H9 (cell line): Measurements from ENCODE around the gene TGIF1. TPM values are rescaled to one million over a fixed set of nuclear protein-coding genes. Genes with fewer than 3 reads are reported as not detected.

Experiments
- DNase-seq: peaks from one replicate; pipeline ENCODE4 v3.0.0-alpha.2; 2017
- H2AFZ ChIP-seq: one replicate; pipeline ENCODE4 v1.6.1; 2013; ENCODE audit warnings: mild to moderate bottlenecking, low read length, control low read depth, moderate library complexity
- H2AK5ac ChIP-seq: 2 replicates; pipeline ENCODE4 v1.6.1; 2013; ENCODE audit warnings: low read length, control low read depth, mixed read lengths; ENCODE audit not compliant: insufficient read length
- H2BK120ac ChIP-seq: one replicate; pipeline ENCODE4 v1.6.1; 2013; ENCODE audit warnings: low read depth, mild to moderate bottlenecking, low read length, control low read depth, inconsistent platforms; ENCODE audit not compliant: poor library complexity, severe bottlenecking
- H2BK12ac ChIP-seq: 2 replicates; pipeline ENCODE4 v1.6.1; 2013; ENCODE audit warnings: low read length, control low read depth, mixed read lengths, low read depth; ENCODE audit not compliant: insufficient read length
- H2BK15ac ChIP-seq: 2 replicates; pipeline ENCODE4 v1.6.1; 2013; ENCODE audit warnings: low read depth, low read length, control low read depth
- H2BK20ac ChIP-seq: one replicate; pipeline ENCODE4 v1.6.1; 2013; ENCODE audit warnings: low read depth, mild to moderate bottlenecking, low read length, control low read depth, inconsistent platforms; ENCODE audit not compliant: poor library complexity, severe bottlenecking
- H2BK5ac ChIP-seq: 2 replicates; pipeline ENCODE4 v1.6.1; 2013; ENCODE audit warnings: low read length, control low read depth, mixed read lengths; ENCODE audit not compliant: insufficient read length
- H3K14ac ChIP-seq: 2 replicates; pipeline ENCODE4 v1.6.1; 2013; ENCODE audit warnings: low read length, control low read depth; ENCODE audit not compliant: insufficient read depth
- H3K18ac ChIP-seq: 2 replicates; pipeline ENCODE4 v1.6.1; 2013; ENCODE audit warnings: low read depth, mild to moderate bottlenecking, mixed read lengths, low read length, control low read depth; ENCODE audit not compliant: insufficient read length
- H3K23ac ChIP-seq: 2 replicates; pipeline ENCODE4 v1.6.1; 2013; ENCODE audit warnings: low read length, control low read depth, mixed read lengths, low read depth; ENCODE audit not compliant: insufficient read length
- H3K23me2 ChIP-seq: 2 replicates; pipeline ENCODE4 v1.6.1; 2013; ENCODE audit warnings: low read depth, mild to moderate bottlenecking, mixed read lengths, low read length, control low read depth; ENCODE audit not compliant: insufficient read length, poor library complexity, severe bottlenecking
- H3K27ac ChIP-seq: 2 replicates; pipeline ENCODE4 v1.5.1; 2013; ENCODE audit warnings: low read length, control low read depth, mixed read lengths, low read depth; ENCODE audit not compliant: insufficient read length
- H3K27me3 ChIP-seq: 2 replicates; pipeline ENCODE4 v1.6.1; 2013; ENCODE audit warnings: low read length, control low read depth, inconsistent platforms; ENCODE audit not compliant: insufficient read depth
- H3K4ac ChIP-seq: 2 replicates; pipeline ENCODE4 v1.6.1; 2013; ENCODE audit warnings: low read depth, mild to moderate bottlenecking, control low read depth, inconsistent platforms, low read length, moderate library complexity
- H3K4me1 ChIP-seq: 2 replicates; pipeline ENCODE4 v1.6.1; 2013; ENCODE audit warnings: low read length, control low read depth, inconsistent platforms; ENCODE audit not compliant: insufficient read depth
- H3K4me2 ChIP-seq: 2 replicates; pipeline ENCODE4 v1.6.1; 2013; ENCODE audit warnings: low read length, control low read depth, mixed read lengths; ENCODE audit not compliant: insufficient read length, insufficient read depth
- H3K56ac ChIP-seq: 2 replicates; pipeline ENCODE4 v1.6.1; 2013; ENCODE audit warnings: low read depth, mild to moderate bottlenecking, mixed read lengths, low read length, control low read depth; ENCODE audit not compliant: insufficient read length
- H3K79me1 ChIP-seq: 2 replicates; pipeline ENCODE4 v1.6.1; 2013; ENCODE audit warnings: low read depth, mild to moderate bottlenecking, moderate library complexity, low read length, control low read depth, inconsistent platforms; ENCODE audit not compliant: insufficient read depth, poor library complexity, severe bottlenecking
- H3K79me2 ChIP-seq: 2 replicates; pipeline ENCODE4 v1.6.1; 2013; ENCODE audit warnings: low read length, control low read depth, inconsistent platforms; ENCODE audit not compliant: insufficient read depth
- H3K9ac ChIP-seq: 2 replicates; pipeline ENCODE4 v1.6.1; 2013; ENCODE audit warnings: low read length, control low read depth, mixed read lengths; ENCODE audit not compliant: insufficient read length; ENCODE audit errors: extremely low read depth
- H3K9me3 ChIP-seq: one replicate; pipeline ENCODE4 v1.6.1; 2013; ENCODE audit warnings: low read depth, low read length, inconsistent platforms; ENCODE audit not compliant: control insufficient read depth
- H3T11ph ChIP-seq: one replicate; pipeline ENCODE4 v1.6.1; 2013; ENCODE audit warnings: mild to moderate bottlenecking, low read length, control low read depth, inconsistent platforms
- H4K20me1 ChIP-seq: one replicate; pipeline ENCODE4 v1.6.1; 2013; ENCODE audit not compliant: control insufficient read depth, insufficient read length, insufficient read depth
- H4K5ac ChIP-seq: 2 replicates; pipeline ENCODE4 v1.6.1; 2013; ENCODE audit warnings: low read depth, mild to moderate bottlenecking, mixed read lengths, low read length, control low read depth; ENCODE audit not compliant: insufficient read length
- H4K8ac ChIP-seq: replicated peaks from 2 replicates; pipeline ENCODE4 v1.6.1; 2013; ENCODE audit warnings: low read length, control low read depth, mixed read lengths, low read depth; ENCODE audit not compliant: insufficient read length
- H4K91ac ChIP-seq: 2 replicates; pipeline ENCODE4 v1.6.1; 2013; ENCODE audit warnings: low read depth, mild to moderate bottlenecking, moderate library complexity, mixed read lengths, low read length, control low read depth; ENCODE audit not compliant: insufficient read length
- H3K27ac Mint-ChIP-seq, 3 experiments: 2 replicates in 2 of 3; 3 replicates in 1 of 3; pipeline ENCODE4 v1.8.0; 2020 to 2021; ENCODE audit warnings: mixed read lengths in 3 of 3, mild to moderate bottlenecking in 1 of 3, moderate library complexity in 1 of 3
- H3K27me3 Mint-ChIP-seq: 2 replicates; pipeline ENCODE4 v1.8.0; 2021; ENCODE audit warnings: low read depth, mild to moderate bottlenecking, moderate library complexity, mixed read lengths
- H3K36me3 Mint-ChIP-seq, 3 experiments: 2 replicates in 2 of 3; 3 replicates in 1 of 3; pipeline ENCODE4 v1.8.0; 2020 to 2021; ENCODE audit warnings: low read depth in 3 of 3, mixed read lengths in 3 of 3; ENCODE audit not compliant: insufficient read depth in 1 of 3
- H3K4me1 Mint-ChIP-seq, 2 experiments: 2 replicates each; pipeline ENCODE4 v1.8.0; 2020; ENCODE audit warnings: mixed read lengths in 2 of 2
- H3K4me3 Mint-ChIP-seq, 2 experiments: 2 replicates in 1 of 2; 3 replicates in 1 of 2; pipeline ENCODE4 v1.8.0; 2020 to 2021; ENCODE audit warnings: mild to moderate bottlenecking in 2 of 2, mixed read lengths in 2 of 2, moderate library complexity in 1 of 2
- H3K9me3 Mint-ChIP-seq, 2 experiments: 2 replicates in 1 of 2; 3 replicates in 1 of 2; pipeline ENCODE4 v1.8.0; 2020; ENCODE audit warnings: mild to moderate bottlenecking in 2 of 2, mixed read lengths in 2 of 2, moderate library complexity in 1 of 2
- WGBS: extraction: QIAGEN DNeasy Blood & Tissue Kit; methylation state at CpG from one replicate; pipeline ENCODE4 v1.1.7; 2013; ENCODE audit warnings: missing lambda C conversion rate, low lambda C conversion rate, mixed read lengths; ENCODE audit not compliant: insufficient read length; ENCODE audit errors: extremely low coverage; 5-methylcytosine and 5-hydroxymethylcytosine counted together
- total RNA-seq: library from RNA; stranded (reverse); gene quantifications from 2 replicates; pipeline ENCODE4 v1.2.1, GENCODE V29; 2021
- TF ChIP-seq, protein P1 (sequence below): fragments of 200-600 bp; sonication (generic); conservative IDR thresholded peaks from 3 replicates; pipeline ENCODE4 v1.8.0; 2021; ENCODE audit warnings: antibody characterized with exemption, mild to moderate bottlenecking

The TGIF1 gene
- total RNA-seq, 1 experiment from 2014 or later: 261 TPM

DNA sequence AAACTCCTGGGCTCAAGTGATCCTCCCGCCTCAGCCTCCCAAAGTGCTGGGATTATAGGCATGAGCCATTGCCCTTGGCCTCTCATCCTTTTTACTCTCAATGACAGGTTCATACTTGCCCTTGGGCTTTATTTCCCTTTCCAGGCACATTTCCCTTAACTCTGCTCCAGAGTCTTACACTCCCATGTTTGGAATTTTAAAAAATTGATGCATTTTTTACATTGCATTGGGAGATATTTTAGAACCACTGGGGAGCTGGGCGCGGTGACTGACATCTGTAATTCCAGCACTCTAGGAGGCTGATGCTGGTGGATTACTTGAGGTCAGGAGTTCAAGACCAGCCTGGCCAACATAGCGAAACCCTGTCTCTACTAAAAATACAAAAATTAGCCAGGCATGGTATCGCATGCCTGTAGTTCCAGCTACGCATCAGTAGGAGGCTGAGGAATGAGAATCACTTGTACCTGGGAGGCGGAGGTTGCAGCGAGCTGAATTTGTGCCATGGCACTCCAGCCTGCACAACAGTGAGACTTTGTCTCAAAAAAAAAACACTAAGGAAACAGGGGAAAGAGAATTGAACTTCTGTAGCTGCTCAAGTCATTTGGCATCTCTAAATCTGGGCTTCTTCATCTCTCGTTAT lies 18.2 kb downstream of the TGIF1 start:
- Histone ChIP-seq H3K56ac (no peak overlapping the region), H3K18ac (no peak overlapping the region), H3K27me3 (no peaks in the 10 kb centered on the region), H2BK20ac (no peak overlapping the region), H3K4ac (no peak overlapping the region), H2AK5ac (no peak overlapping the region), H2BK5ac (no peak overlapping the region), H2AFZ (no peak overlapping the region), H3K14ac (no peak overlapping the region), H3K4me1 (peaks cover 9% of the 10 kb centered on the region), H2BK120ac (no peak overlapping the region), H3K79me2 (no peaks in the 10 kb centered on the region), H4K5ac (no peak overlapping the region), H3K23ac (no peak overlapping the region), H2BK12ac (no peak overlapping the region), H3K23me2 (no peaks in the 10 kb centered on the region), H2BK15ac (no peak overlapping the region), H3T11ph (no peak overlapping the region), H3K9me3 (no peaks in the 10 kb centered on the region), H4K20me1 (no peaks in the 10 kb centered on the region), H4K91ac (no peak overlapping the region), H3K27ac (no peak overlapping the region), H4K8ac (no peak overlapping the region), H3K4me2 (no peak overlapping the region), H3K9ac (no peak overlapping the region), H3K79me1 (no peaks in the 10 kb centered on the region)
- Mint-ChIP-seq H3K36me3 (peaks cover 0 to 6% (median 0%) of the 10 kb centered on the region in 3 experiments; a peak in 3 of 7 replicates), H3K4me1 (peaks cover 30 to 33% of the 10 kb centered on the region in 2 experiments), H3K27ac (peak overlapping the region in 1 of 3 experiments; percentile 45; a peak in 1 of 7 replicates), H3K4me3 (peak overlapping the region in 1 of 2 experiments; percentile 30; a peak in 1 of 5 replicates), H3K9me3 (no peaks in the 10 kb centered on the region), H3K27me3 (peaks cover 1% of the 10 kb centered on the region; the same call in 1 of the 2 replicates)
- DNase-seq: no peak
- TF ChIP-seq, protein P1, sequence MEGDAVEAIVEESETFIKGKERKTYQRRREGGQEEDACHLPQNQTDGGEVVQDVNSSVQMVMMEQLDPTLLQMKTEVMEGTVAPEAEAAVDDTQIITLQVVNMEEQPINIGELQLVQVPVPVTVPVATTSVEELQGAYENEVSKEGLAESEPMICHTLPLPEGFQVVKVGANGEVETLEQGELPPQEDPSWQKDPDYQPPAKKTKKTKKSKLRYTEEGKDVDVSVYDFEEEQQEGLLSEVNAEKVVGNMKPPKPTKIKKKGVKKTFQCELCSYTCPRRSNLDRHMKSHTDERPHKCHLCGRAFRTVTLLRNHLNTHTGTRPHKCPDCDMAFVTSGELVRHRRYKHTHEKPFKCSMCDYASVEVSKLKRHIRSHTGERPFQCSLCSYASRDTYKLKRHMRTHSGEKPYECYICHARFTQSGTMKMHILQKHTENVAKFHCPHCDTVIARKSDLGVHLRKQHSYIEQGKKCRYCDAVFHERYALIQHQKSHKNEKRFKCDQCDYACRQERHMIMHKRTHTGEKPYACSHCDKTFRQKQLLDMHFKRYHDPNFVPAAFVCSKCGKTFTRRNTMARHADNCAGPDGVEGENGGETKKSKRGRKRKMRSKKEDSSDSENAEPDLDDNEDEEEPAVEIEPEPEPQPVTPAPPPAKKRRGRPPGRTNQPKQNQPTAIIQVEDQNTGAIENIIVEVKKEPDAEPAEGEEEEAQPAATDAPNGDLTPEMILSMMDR: peak; percentile 53
- no CpG with 5 or more reads among the region's 9 CpGs for WGBS
